Peyer's patch (tissue), 4 donors: ENCODE data around the gene RELB.

Experiments
- POLR2A ChIP-seq, 2 donors: fragments of 450-650 bp; IDR thresholded peaks; one replicate each; pipeline ENCODE4 v1.5.1; 2017; ENCODE audit warnings: antibody characterized with exemption in 2 of 2, mild to moderate bottlenecking in 2 of 2, moderate library complexity in 2 of 2
- TF ChIP-seq, protein P1 (sequence below), 6 experiments: fragments of 450-650 bp in 4 of 6; fragments of 200-600 bp in 2 of 6; sonication (generic) in 1 of 6; IDR thresholded peaks; one replicate each; pipeline ENCODE4 v1.5.1; 2017 to 2019; ENCODE audit warnings: antibody characterized with exemption in 6 of 6, mild to moderate bottlenecking in 3 of 6, moderate library complexity in 1 of 6

DNA sequence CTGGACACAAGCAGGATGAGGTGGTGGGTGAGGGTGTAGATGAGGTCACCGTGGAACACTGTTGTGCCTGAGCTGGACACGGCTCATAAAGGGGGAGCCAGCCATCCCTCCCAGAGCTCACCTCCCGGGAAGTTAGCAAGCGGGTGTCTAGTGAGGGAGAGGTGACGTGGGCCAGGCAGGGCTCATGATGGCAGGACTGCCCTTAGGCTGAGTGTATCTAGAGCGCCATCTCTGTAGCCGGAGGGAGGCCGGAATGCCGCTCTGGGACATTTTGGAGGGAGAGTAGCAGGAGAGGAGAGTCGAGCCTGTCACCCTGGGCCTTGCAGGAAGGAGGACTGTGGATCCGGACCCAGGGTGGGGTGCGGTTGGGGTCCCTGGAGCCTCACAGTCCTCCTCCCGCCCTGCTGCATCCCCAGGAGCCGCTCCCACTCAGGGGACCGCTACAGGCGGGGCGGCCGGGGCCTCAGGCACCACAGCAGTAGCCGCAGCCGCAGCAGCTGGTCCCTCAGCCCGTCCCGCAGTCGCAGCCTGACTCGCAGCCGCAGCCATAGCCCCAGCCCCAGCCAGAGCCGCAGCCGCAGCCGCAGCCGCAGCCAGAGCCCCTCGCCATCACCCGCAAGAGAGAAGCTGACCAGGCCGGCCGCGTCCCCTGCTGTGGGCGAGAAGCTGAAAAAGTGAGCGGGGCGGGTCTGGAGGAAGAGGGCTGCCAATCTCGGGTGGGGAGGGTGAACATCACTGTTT lies 65.8 kb downstream of the RELB start:
- TF ChIP-seq POLR2A (IDR thresholded peaks at IDR 0.05): no peak
- TF ChIP-seq, protein P1, sequence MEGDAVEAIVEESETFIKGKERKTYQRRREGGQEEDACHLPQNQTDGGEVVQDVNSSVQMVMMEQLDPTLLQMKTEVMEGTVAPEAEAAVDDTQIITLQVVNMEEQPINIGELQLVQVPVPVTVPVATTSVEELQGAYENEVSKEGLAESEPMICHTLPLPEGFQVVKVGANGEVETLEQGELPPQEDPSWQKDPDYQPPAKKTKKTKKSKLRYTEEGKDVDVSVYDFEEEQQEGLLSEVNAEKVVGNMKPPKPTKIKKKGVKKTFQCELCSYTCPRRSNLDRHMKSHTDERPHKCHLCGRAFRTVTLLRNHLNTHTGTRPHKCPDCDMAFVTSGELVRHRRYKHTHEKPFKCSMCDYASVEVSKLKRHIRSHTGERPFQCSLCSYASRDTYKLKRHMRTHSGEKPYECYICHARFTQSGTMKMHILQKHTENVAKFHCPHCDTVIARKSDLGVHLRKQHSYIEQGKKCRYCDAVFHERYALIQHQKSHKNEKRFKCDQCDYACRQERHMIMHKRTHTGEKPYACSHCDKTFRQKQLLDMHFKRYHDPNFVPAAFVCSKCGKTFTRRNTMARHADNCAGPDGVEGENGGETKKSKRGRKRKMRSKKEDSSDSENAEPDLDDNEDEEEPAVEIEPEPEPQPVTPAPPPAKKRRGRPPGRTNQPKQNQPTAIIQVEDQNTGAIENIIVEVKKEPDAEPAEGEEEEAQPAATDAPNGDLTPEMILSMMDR (IDR thresholded peaks at IDR 0.05): no peak
